Endothelial cell (in vitro differentiated cells): Measurements from ENCODE around the gene ANKS1B. TPM values are rescaled to one million over a fixed set of nuclear protein-coding genes. Genes with fewer than 3 reads are reported as not detected.

ENCODE experiments used
- DNase-seq: peaks from one replicate; pipeline ENCODE4 v3.0.0; 2021; ENCODE audit warnings: low spot score
- H3K27ac Mint-ChIP-seq: one replicate; pipeline ENCODE4 v1.8.0; 2021; ENCODE audit warnings: mixed read lengths, inconsistent platforms; ENCODE audit not compliant: unreplicated experiment
- H3K27me3 Mint-ChIP-seq: one replicate; pipeline ENCODE4 v1.8.0; 2021; ENCODE audit warnings: mild to moderate bottlenecking, moderate library complexity, mixed read lengths, inconsistent platforms; ENCODE audit not compliant: unreplicated experiment
- H3K36me3 Mint-ChIP-seq: one replicate; pipeline ENCODE4 v1.8.0; 2021; ENCODE audit warnings: mild to moderate bottlenecking, low read depth, mixed read lengths, inconsistent platforms; ENCODE audit not compliant: unreplicated experiment
- H3K4me1 Mint-ChIP-seq: one replicate; pipeline ENCODE4 v1.8.0; 2021; ENCODE audit warnings: mild to moderate bottlenecking, mixed read lengths, inconsistent platforms; ENCODE audit not compliant: unreplicated experiment
- H3K4me3 Mint-ChIP-seq: one replicate; pipeline ENCODE4 v1.8.0; 2021; ENCODE audit warnings: mild to moderate bottlenecking, mixed read lengths, inconsistent platforms; ENCODE audit not compliant: unreplicated experiment
- H3K9me3 Mint-ChIP-seq: one replicate; pipeline ENCODE4 v1.8.0; 2021; ENCODE audit warnings: mixed read lengths, inconsistent platforms; ENCODE audit not compliant: unreplicated experiment
- total RNA-seq: library from RNA; stranded (reverse); fragmentation: NEBNext Ultra II Directional; extraction: Animal tissue kit (Norgen Biotek cat#: 25700); gene quantifications from one replicate; pipeline ENCODE4 v1.2.1, GENCODE V29; 2021; ENCODE audit not compliant: unreplicated experiment
- TF ChIP-seq, protein P1 (sequence below): fragments of 200-600 bp; sonication (generic); IDR thresholded peaks from one replicate; pipeline ENCODE4 v1.5.0; 2021; ENCODE audit warnings: antibody characterized with exemption; ENCODE audit not compliant: unreplicated experiment

Gene ANKS1B
- total RNA-seq, 1 donor from 2014 or later = 2.6 TPM

DNA sequence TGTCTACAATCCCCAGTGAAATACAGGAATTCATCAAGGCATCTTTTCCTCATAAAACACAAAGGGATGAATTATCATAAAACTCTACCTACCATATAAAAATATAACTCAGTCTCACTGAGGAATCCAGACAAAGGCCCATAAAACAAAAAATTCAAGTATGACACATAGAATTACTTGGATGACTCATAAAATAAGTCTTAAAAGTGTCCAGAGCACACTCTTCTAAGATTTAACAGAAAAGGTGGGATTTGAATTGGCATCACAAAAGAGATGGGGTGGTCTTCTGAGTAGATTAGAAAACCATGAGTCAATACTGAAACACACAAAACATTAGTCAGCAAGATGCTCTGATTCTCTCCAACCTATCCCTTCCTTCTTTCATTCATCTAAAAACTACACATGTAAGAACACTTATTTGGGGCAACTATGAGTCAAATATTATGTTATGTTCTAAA, 539.8 kb downstream of the ANKS1B start:
- Mint-ChIP-seq H3K4me3 (no peak overlapping the region), H3K4me1 (no peaks in the 10 kb centered on the region), H3K27ac (no peak overlapping the region), H3K27me3 (no peaks in the 10 kb centered on the region), H3K9me3 (no peaks in the 10 kb centered on the region), H3K36me3 (no peaks in the 10 kb centered on the region)
- no peak for DNase-seq
- TF ChIP-seq, protein P1, sequence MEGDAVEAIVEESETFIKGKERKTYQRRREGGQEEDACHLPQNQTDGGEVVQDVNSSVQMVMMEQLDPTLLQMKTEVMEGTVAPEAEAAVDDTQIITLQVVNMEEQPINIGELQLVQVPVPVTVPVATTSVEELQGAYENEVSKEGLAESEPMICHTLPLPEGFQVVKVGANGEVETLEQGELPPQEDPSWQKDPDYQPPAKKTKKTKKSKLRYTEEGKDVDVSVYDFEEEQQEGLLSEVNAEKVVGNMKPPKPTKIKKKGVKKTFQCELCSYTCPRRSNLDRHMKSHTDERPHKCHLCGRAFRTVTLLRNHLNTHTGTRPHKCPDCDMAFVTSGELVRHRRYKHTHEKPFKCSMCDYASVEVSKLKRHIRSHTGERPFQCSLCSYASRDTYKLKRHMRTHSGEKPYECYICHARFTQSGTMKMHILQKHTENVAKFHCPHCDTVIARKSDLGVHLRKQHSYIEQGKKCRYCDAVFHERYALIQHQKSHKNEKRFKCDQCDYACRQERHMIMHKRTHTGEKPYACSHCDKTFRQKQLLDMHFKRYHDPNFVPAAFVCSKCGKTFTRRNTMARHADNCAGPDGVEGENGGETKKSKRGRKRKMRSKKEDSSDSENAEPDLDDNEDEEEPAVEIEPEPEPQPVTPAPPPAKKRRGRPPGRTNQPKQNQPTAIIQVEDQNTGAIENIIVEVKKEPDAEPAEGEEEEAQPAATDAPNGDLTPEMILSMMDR = no peak

DNA sequence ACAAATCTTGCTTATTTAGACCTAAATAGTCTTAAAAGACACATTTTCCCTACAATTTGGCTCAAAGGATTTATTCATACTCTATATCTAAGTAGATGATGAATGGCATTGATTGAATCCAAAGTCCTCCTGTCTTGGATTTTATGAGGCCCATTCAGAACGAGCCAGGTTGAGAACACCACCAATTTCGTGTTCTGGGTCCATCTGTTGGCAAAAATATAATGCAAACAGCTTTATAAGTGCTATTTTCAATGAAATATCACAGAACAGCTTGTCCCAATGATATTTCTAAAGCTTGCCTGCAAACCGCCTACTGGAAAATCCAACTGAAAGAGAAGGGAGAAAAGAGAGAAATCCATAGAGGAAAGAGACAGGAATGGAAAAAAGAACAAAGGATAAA, 542.0 kb downstream of the ANKS1B start:
- Mint-ChIP-seq H3K36me3 (no peaks in the 10 kb centered on the region), H3K27me3 (no peaks in the 10 kb centered on the region), H3K4me3 (no peak overlapping the region), H3K4me1 (no peaks in the 10 kb centered on the region), H3K27ac (no peak overlapping the region), H3K9me3 (no peaks in the 10 kb centered on the region)
- TF ChIP-seq, protein P1 = no peak
- no peak for DNase-seq

DNA sequence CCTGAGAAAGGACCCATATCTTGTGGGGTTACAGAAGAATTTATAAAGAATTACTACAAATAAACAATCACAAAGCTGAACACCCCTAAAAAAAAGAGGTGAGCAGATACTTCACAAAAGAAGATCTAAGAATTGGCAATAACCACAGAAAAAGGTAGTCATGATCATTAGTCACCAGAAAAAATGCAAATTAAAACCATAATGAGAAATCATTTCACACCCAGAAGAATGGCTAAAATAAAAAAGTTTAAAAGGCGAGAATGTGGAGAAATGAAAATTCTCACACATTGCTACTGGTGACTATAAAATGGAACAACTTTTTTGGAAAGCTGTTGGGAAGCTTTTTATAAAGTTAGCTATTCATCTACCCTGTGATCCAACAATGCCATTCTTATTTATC, 545.3 kb downstream of the ANKS1B start:
- Mint-ChIP-seq H3K4me1 (no peaks in the 10 kb centered on the region), H3K4me3 (no peak overlapping the region), H3K9me3 (no peaks in the 10 kb centered on the region), H3K36me3 (no peaks in the 10 kb centered on the region), H3K27ac (no peak overlapping the region), H3K27me3 (no peaks in the 10 kb centered on the region)
- TF ChIP-seq, protein P1 = no peak
- DNase-seq = no peak

DNA sequence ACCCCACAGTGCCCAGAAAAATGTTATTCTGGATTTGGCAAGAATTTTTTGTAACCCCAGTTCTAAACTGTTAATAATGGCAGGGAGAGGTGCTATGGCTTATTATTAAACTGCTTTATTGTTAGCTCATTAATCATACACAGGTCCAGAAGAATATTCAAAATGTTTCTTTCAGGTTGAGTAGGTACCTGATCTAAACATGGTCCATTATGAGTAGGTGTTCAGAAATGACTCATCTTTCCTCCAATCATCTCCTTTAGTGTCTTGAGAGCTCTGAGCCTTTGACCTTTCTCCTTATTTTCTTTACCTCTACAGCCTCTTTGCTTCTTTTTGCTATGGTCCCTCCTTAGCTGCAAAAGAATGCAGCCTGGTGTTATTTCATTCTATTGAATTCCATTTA, 548.2 kb downstream of the ANKS1B start:
- no peak overlapping the region for H3K27ac Mint-ChIP-seq
- TF ChIP-seq, protein P1 = no peak
- no peaks in the 10 kb centered on the region for H3K36me3 Mint-ChIP-seq
- H3K4me1 Mint-ChIP-seq = no peaks in the 10 kb centered on the region
- H3K9me3 Mint-ChIP-seq = no peaks in the 10 kb centered on the region
- no peak for DNase-seq
- no peaks in the 10 kb centered on the region for H3K27me3 Mint-ChIP-seq
- no peak overlapping the region for H3K4me3 Mint-ChIP-seq

DNA sequence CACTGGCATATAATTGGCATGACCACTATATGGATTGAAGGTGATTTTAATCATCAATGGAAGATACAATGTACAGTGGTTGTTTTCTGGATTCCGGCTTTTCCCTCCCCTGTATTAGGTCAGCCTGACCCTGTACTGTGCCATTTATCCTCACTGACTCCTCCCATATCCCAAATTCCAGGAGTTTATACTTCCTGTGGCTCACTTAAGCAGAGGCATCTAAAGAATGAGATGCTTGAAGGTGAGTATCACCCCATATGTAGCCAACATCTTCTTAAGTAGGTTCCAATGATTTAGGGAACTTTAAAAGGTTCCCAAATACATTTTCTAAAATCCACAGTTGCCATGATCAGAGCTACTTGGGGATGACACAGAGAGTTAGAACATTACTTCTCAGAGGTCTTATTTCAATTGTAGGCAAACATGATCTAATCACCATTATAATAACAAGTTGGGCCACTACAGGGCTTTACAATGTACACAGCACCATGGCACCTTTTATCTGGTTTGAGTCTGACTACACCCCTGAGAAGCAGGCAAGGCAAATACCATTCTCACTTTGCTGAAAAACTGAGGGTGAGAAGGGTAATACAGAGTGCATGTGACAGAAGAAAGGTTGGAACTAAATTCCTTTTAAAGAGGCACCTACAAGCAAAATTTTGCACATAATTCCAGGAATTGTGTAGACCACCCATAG, 549.5 kb downstream of the ANKS1B start:
- DNase-seq = no peak
- no peak overlapping the region for H3K27ac Mint-ChIP-seq
- H3K27me3 Mint-ChIP-seq = no peaks in the 10 kb centered on the region
- no peaks in the 10 kb centered on the region for H3K4me1 Mint-ChIP-seq
- H3K36me3 Mint-ChIP-seq = no peaks in the 10 kb centered on the region
- TF ChIP-seq, protein P1 = no peak
- no peak overlapping the region for H3K4me3 Mint-ChIP-seq
- H3K9me3 Mint-ChIP-seq = no peaks in the 10 kb centered on the region
